H1 (cell line): Measurements from ENCODE around the gene NBL1. TPM values are rescaled to one million over a fixed set of nuclear protein-coding genes. Genes with fewer than 3 reads are reported as not detected.

Source experiments
- CTCF ChIA-PET: fragments of 300-600 bp; sonication (Branson Sonifier 250); formaldehyde crosslinking; loops from one replicate; lab custom pipeline; 2021; ENCODE audit not compliant: partially characterized antibody; lab: Charles Lee
- POLR2A ChIA-PET: fragments of 300-600 bp; sonication (Branson Sonifier 250); formaldehyde crosslinking; loops from one replicate; lab custom pipeline; 2021; ENCODE audit warnings: inconsistent platforms; ENCODE audit not compliant: partially characterized antibody; lab: Charles Lee
- DNase-seq, 2 experiments: peaks; one replicate each; pipeline versions ENCODE4 v3.0.0 to v3.0.0-alpha.2; 2010 to 2022; ENCODE audit warnings: low spot score in 2 of 2, low read depth in 1 of 2, mixed read lengths in 1 of 2
- FAIRE-seq: peaks from 2 replicates; lab custom pipeline; 2011; peaks lifted over from hg19 to GRCh38; lab: Jason Lieb, UNC
- H2AFZ ChIP-seq: 2 replicates; pipeline ENCODE4 v1.8.1; 2012; ENCODE audit warnings: low read length, inconsistent platforms
- H2AK5ac ChIP-seq: 2 replicates; pipeline ENCODE4 v1.6.1; 2013; ENCODE audit warnings: low read depth, low read length
- H2BK120ac ChIP-seq: replicated peaks from 2 replicates; pipeline ENCODE3; 2013; ENCODE audit warnings: low read depth, low read length, inconsistent platforms
- H2BK12ac ChIP-seq: 2 replicates; pipeline ENCODE4 v1.6.1; 2013; ENCODE audit warnings: low read depth, low read length
- H2BK15ac ChIP-seq: 2 replicates; pipeline ENCODE4 v1.6.1; 2013; ENCODE audit warnings: low read length
- H2BK20ac ChIP-seq: 2 replicates; pipeline ENCODE4 v1.6.1; 2013; ENCODE audit warnings: low read length
- H2BK5ac ChIP-seq: 2 replicates; pipeline ENCODE4 v1.6.1; 2013; ENCODE audit warnings: low read depth, low read length
- H3K14ac ChIP-seq: 2 replicates; pipeline ENCODE4 v1.6.1; 2013; ENCODE audit warnings: inconsistent platforms; ENCODE audit not compliant: insufficient read length
- H3K18ac ChIP-seq: 2 replicates; pipeline ENCODE4 v1.6.1; 2013; ENCODE audit warnings: low read length; ENCODE audit errors: extremely low read depth
- H3K23ac ChIP-seq: 2 replicates; pipeline ENCODE4 v1.6.1; 2013; ENCODE audit warnings: inconsistent platforms; ENCODE audit not compliant: insufficient read length
- H3K23me2 ChIP-seq: 2 replicates; pipeline ENCODE4 v1.6.1; 2013; ENCODE audit warnings: low read depth, low read length
- H3K27ac ChIP-seq: 2 replicates; pipeline ENCODE4 v1.6.1; 2011; ENCODE audit warnings: low read depth, low read length, inconsistent platforms
- H3K27me3 ChIP-seq, 4 experiments: replicated peaks in 1 of 4; 1 replicate in 1 of 4; 2 replicates in 3 of 4; pipeline versions ENCODE4 v1.6.1 to v1.8.1; 2011 to 2013; ENCODE audit warnings: low read length in 3 of 4, mild to moderate bottlenecking in 3 of 4, inconsistent platforms in 2 of 4, mixed read lengths in 2 of 4, moderate library complexity in 1 of 4; ENCODE audit not compliant: control insufficient read depth in 3 of 4, insufficient read depth in 3 of 4; ENCODE audit errors: extremely low read depth in 1 of 4
- H3K36me3 ChIP-seq, 4 experiments: 2 replicates each; pipeline versions ENCODE4 v1.6.1 to v1.8.1; 2011 to 2013; ENCODE audit warnings: mild to moderate bottlenecking in 4 of 4, low read length in 3 of 4, moderate library complexity in 2 of 4, control low read depth in 1 of 4, inconsistent platforms in 1 of 4; ENCODE audit not compliant: insufficient read depth in 4 of 4, control insufficient read depth in 2 of 4
- H3K4ac ChIP-seq: replicated peaks from 2 replicates; pipeline ENCODE3; 2013; ENCODE audit warnings: low read length, low read depth, mixed read lengths, inconsistent platforms; ENCODE audit not compliant: insufficient read length
- H3K4me1 ChIP-seq, 4 experiments: replicated peaks in 1 of 4; 1 replicate in 1 of 4; 2 replicates in 3 of 4; pipeline versions ENCODE4 v1.6.1 to v1.8.1; 2011 to 2013; ENCODE audit warnings: low read length in 3 of 4, inconsistent platforms in 2 of 4, mixed read lengths in 1 of 4; ENCODE audit not compliant: insufficient read depth in 4 of 4, control insufficient read depth in 3 of 4
- H3K4me2 ChIP-seq, 2 experiments: 2 replicates each; pipeline versions ENCODE4 v1.6.1 to v1.8.1; 2011 to 2013; ENCODE audit warnings: low read depth in 2 of 2, low read length in 2 of 2, control low read depth in 1 of 2, inconsistent platforms in 1 of 2, mild to moderate bottlenecking in 1 of 2; ENCODE audit not compliant: insufficient read depth in 1 of 2
- H3K4me3 ChIP-seq, 4 experiments: fragments of 200-600, 300-600 bp in 1 of 4; sonication (generic), shearing (Covaris generic), sonication (Bioruptor Twin) in 1 of 4; 2 replicates each; pipeline versions ENCODE4 v1.5.1 to v1.8.1; 2011 to 2016; ENCODE audit warnings: low read length in 4 of 4, low read depth in 3 of 4, control low read depth in 2 of 4, inconsistent platforms in 2 of 4, mild to moderate bottlenecking in 2 of 4, mixed read lengths in 1 of 4, moderate library complexity in 1 of 4; ENCODE audit not compliant: insufficient read depth in 2 of 4; ENCODE audit errors: extremely low read depth in 1 of 4
- H3K56ac ChIP-seq: replicated peaks from 2 replicates; pipeline ENCODE3; 2013; ENCODE audit warnings: low read depth, mild to moderate bottlenecking, mixed read lengths, low read length, inconsistent platforms; ENCODE audit not compliant: insufficient read length
- H3K79me1 ChIP-seq: 2 replicates; pipeline ENCODE4 v1.6.1; 2013; ENCODE audit warnings: low read depth, low read length, control low read depth
- H3K79me2 ChIP-seq, 2 experiments: 2 replicates each; pipeline versions ENCODE4 v1.6.1 to v1.8.1; 2012 to 2013; ENCODE audit warnings: low read length in 2 of 2, mild to moderate bottlenecking in 2 of 2, inconsistent platforms in 1 of 2; ENCODE audit not compliant: insufficient read depth in 2 of 2, control insufficient read depth in 1 of 2
- H3K9ac ChIP-seq, 4 experiments: replicated peaks in 1 of 4; 1 replicate in 1 of 4; 2 replicates in 3 of 4; pipeline versions ENCODE4 v1.6.1 to v1.8.1; 2011 to 2013; ENCODE audit warnings: low read depth in 3 of 4, low read length in 3 of 4, control low read depth in 2 of 4, mild to moderate bottlenecking in 2 of 4, moderate library complexity in 2 of 4, inconsistent platforms in 1 of 4; ENCODE audit errors: extremely low read depth in 1 of 4
- H3K9me3 ChIP-seq, 2 experiments: 2 replicates each; pipeline versions ENCODE4 v1.6.1 to v1.8.1; 2012 to 2013; ENCODE audit warnings: mild to moderate bottlenecking in 2 of 2, moderate library complexity in 2 of 2, control low read depth in 1 of 2, inconsistent platforms in 1 of 2, low read depth in 1 of 2, low read length in 1 of 2, mixed read lengths in 1 of 2; ENCODE audit not compliant: insufficient read depth in 2 of 2
- H4K20me1 ChIP-seq, 2 experiments: replicated peaks in 1 of 2; 2 replicates each; pipeline versions ENCODE3 to v1.8.1; 2011 to 2013; ENCODE audit warnings: inconsistent platforms in 2 of 2, low read length in 2 of 2, mild to moderate bottlenecking in 1 of 2; ENCODE audit not compliant: insufficient read depth in 2 of 2, control insufficient read depth in 1 of 2
- H4K5ac ChIP-seq: 2 replicates; pipeline ENCODE4 v1.6.1; 2013; ENCODE audit warnings: low read length, low read depth, mixed read lengths, inconsistent platforms; ENCODE audit not compliant: insufficient read length
- H4K8ac ChIP-seq: 2 replicates; pipeline ENCODE4 v1.8.0; 2013; ENCODE audit warnings: mild to moderate bottlenecking, moderate library complexity, low read length, inconsistent platforms; ENCODE audit not compliant: insufficient read depth; ENCODE audit errors: extremely low read depth
- H4K91ac ChIP-seq: replicated peaks from 2 replicates; pipeline ENCODE3; 2013; ENCODE audit warnings: low read length, mixed read lengths, inconsistent platforms; ENCODE audit not compliant: insufficient read length
- CEBPB ChIP-seq: IDR thresholded peaks from 2 replicates; pipeline ENCODE4 v1.6.1; 2012; ENCODE audit warnings: low read depth, low read length
- FOSL1 ChIP-seq: IDR thresholded peaks from 2 replicates; pipeline ENCODE4 v1.6.1; 2011; ENCODE audit warnings: mild to moderate bottlenecking, low read depth, low read length, moderate library complexity; ENCODE audit not compliant: insufficient read depth
- RNF2 ChIP-seq: fragments of 200-900, 300-1000 bp; sonication (generic); IDR thresholded peaks from 2 replicates; pipeline ENCODE4 v1.7.1; 2016; ENCODE audit warnings: borderline replicate concordance, low read depth, mild to moderate bottlenecking, antibody characterized with exemption, low read length; ENCODE audit not compliant: poor library complexity, severe bottlenecking; ENCODE audit errors: missing control alignments
- SP2 ChIP-seq: IDR thresholded peaks from 2 replicates; pipeline ENCODE4 v1.6.1; 2012; ENCODE audit warnings: mild to moderate bottlenecking, low read length, inconsistent platforms
- TEAD4 ChIP-seq: IDR thresholded peaks from 2 replicates; pipeline ENCODE4 v1.6.1; 2012; ENCODE audit warnings: low read depth, low read length, inconsistent platforms, mixed read lengths
- WGBS, 2 experiments: shearing (Covaris generic) in 1 of 2; methylation state at CpG; one replicate each; pipeline versions ENCODE4 v1.1.6 to v1.1.7; 2013 to 2015; ENCODE audit warnings: low lambda C conversion rate in 2 of 2, mixed read lengths in 2 of 2, inconsistent platforms in 1 of 2, low coverage in 1 of 2, missing lambda C conversion rate in 1 of 2; ENCODE audit not compliant: insufficient replicate concordance in 2 of 2, insufficient coverage in 1 of 2, insufficient read length in 1 of 2; ENCODE audit errors: extremely low coverage in 1 of 2, missing lambda C conversion rate in 1 of 2; 5-methylcytosine and 5-hydroxymethylcytosine counted together
- polyA plus RNA-seq, 7 experiments: library from polyadenylated mRNA; depleted of rRNA in 3 of 7; stranded (reverse) in 5 of 7; unstranded in 2 of 7; fragments of >200 nt in 5 of 7; fragments of 200-250 nt in 2 of 7; gene quantifications; 1 replicate in 5 of 7; 2 replicates in 1 of 7; 4 replicates in 1 of 7; pipeline versions ENCODE4 v1.2.1 to v1.2.3, GENCODE V29; 2011 to 2013; ENCODE audit warnings: missing spikeins in 2 of 7, mixed read lengths in 2 of 7
- total RNA-seq: library from RNA; stranded (reverse); fragmentation: NEBNext Ultra II Directional; extraction: Animal tissue kit (Norgen Biotek cat#: 25700); gene quantifications from 2 replicates; pipeline ENCODE4 v1.2.1, GENCODE V29; 2021

NBL1 gene
- total and polyA plus RNA-seq, 2 of the 8 experiments (the other 6 are each of a cell fraction or from before 2014, with no cell fraction given), result 8.7 to 9.7 TPM

- no peaks in the 10 kb centered on the region for H3K9me3 ChIP-seq
- no peaks in the 10 kb centered on the region for H3K79me2 ChIP-seq
- no peaks in the 10 kb centered on the region; the same call in 1 of the 2 replicates for H3K23me2 ChIP-seq
- no peak overlapping the region for H2AFZ ChIP-seq
- 80% methylated on average over 5 of the region's 6 CpGs; no CpG with 5 or more reads in 1 of the 2 experiments for WGBS, 2 experiments
- H2BK15ac ChIP-seq, result no peak overlapping the region
- peaks cover 0 to 7% (median 1%) of the 10 kb centered on the region in 4 experiments; a peak in 4 of 7 replicates for H3K27me3 ChIP-seq
- H2BK20ac ChIP-seq, result no peak overlapping the region
- no peak overlapping the region for H4K91ac ChIP-seq
- FAIRE-seq, result no peak
- H2BK5ac ChIP-seq, result no peak overlapping the region
- H2AK5ac ChIP-seq, result no peak overlapping the region
- no peak overlapping the region for H3K4me3 ChIP-seq
- no peak overlapping the region for H3K9ac ChIP-seq
- no peak overlapping the region for H3K56ac ChIP-seq
- H4K20me1 ChIP-seq, result peaks cover 0 to 6% of the 10 kb centered on the region in 2 experiments
- no peak overlapping the region for H4K8ac ChIP-seq
- no peak overlapping the region for H3K18ac ChIP-seq
- ChIA-PET CTCF (interaction anchor here (0.8 to 6.8 kb wide), 5 partner anchors 8 to 30 kb away, joined by 3 to 68 read pairs (median 9); no protein-coding TSS in a partner anchor), POLR2A (interaction anchor here (1.5 kb wide), 1 partner anchor 12 kb away, joined by 3 read pairs; no protein-coding TSS in a partner anchor)
- no peaks in the 10 kb centered on the region for H3K36me3 ChIP-seq
- H2BK120ac ChIP-seq, result no peak overlapping the region
- no peak overlapping the region for H4K5ac ChIP-seq
- no peak overlapping the region for H3K4ac ChIP-seq
- no peak for DNase-seq
- H3K27ac ChIP-seq, result no peak overlapping the region
- H3K79me1 ChIP-seq, result no peaks in the 10 kb centered on the region
- H3K4me2 ChIP-seq, result no peak overlapping the region
- no peaks in the 10 kb centered on the region for H3K4me1 ChIP-seq
- no peak overlapping the region for H3K23ac ChIP-seq
- no peak overlapping the region for H2BK12ac ChIP-seq
- no peak overlapping the region for H3K14ac ChIP-seq
- TF ChIP-seq TEAD4 (no peak), CEBPB (no peak), RNF2 (no peak), FOSL1 (no peak), SP2 (no peak)
Observed at GRCh38 chr1:19672237-19672636, 28.1 kb downstream of the NBL1 start.
